ENCODE measurements around the gene SLC9B2. TPM values are rescaled to one million over a fixed set of nuclear protein-coding genes. Genes with fewer than 3 reads are reported as not detected.

Gene SLC9B2
- total RNA-seq, 1 experiment from 2014 or later = 28.0 TPM

DNA sequence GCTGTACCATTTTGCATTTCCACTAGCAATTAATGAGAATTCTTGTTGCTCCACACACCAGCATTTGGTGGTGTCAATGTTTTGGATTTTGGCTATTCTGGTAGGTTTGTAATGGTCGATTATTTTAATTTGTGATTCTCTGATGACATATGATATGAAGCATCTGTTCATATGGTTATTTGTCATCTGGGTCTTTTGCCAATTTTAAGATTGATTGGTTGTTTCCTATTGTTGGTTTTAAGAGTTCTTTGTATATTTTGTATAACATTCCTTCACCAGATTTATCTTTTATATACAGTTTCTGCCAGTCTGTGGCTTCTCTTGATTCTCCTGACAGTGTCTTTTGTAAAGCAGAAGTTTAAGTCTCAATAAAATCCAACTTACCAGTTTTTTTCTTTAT lies 41.6 kb upstream of the SLC9B2 start:
- H3K4me1 ChIP-seq (ENCODE audit: insufficient read depth, low read length, poor library complexity, severe bottlenecking) = no peaks in the 10 kb centered on the region
- TF ChIP-seq EZH2 (IDR thresholded peaks at IDR 0.05; ENCODE audit: borderline replicate concordance, low read depth, low read length, poor library complexity, severe bottlenecking) = no peak
- TF ChIP-seq, protein P1, sequence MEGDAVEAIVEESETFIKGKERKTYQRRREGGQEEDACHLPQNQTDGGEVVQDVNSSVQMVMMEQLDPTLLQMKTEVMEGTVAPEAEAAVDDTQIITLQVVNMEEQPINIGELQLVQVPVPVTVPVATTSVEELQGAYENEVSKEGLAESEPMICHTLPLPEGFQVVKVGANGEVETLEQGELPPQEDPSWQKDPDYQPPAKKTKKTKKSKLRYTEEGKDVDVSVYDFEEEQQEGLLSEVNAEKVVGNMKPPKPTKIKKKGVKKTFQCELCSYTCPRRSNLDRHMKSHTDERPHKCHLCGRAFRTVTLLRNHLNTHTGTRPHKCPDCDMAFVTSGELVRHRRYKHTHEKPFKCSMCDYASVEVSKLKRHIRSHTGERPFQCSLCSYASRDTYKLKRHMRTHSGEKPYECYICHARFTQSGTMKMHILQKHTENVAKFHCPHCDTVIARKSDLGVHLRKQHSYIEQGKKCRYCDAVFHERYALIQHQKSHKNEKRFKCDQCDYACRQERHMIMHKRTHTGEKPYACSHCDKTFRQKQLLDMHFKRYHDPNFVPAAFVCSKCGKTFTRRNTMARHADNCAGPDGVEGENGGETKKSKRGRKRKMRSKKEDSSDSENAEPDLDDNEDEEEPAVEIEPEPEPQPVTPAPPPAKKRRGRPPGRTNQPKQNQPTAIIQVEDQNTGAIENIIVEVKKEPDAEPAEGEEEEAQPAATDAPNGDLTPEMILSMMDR (conservative IDR thresholded peaks at IDR 0.05; ENCODE audit: low read depth, low read length) = no peak
- BruUV-seq (replicated peaks) = no TSS peak
- no peak overlapping the region for H3K27ac ChIP-seq (ENCODE audit: low read depth, low read length, poor library complexity, severe bottlenecking)
- no peaks in the 10 kb centered on the region for H3K27me3 ChIP-seq (replicated peaks; ENCODE audit: insufficient read depth, low read depth, low read length, poor library complexity)
- intact Hi-C loops (cut with micrococcal nuclease; ENCODE audit: unreplicated experiment) = no loop called here
- peaks cover 38% of the 10 kb centered on the region for H3K36me3 ChIP-seq (ENCODE audit: insufficient read depth, low read length, poor library complexity, severe bottlenecking)
- ChIA-PET POLR2A (ENCODE audit: low non-redundant PET) (no interaction called here), CTCF (no interaction called here)
- no peak overlapping the region for H3K4me3 ChIP-seq (ENCODE audit: low read depth, low read length, poor library complexity, severe bottlenecking)
- no peaks in the 10 kb centered on the region for H3K9me3 ChIP-seq (ENCODE audit: low read depth, low read length, poor library complexity, severe bottlenecking)
- no peak for DNase-seq (ENCODE audit: low spot score)

DNA sequence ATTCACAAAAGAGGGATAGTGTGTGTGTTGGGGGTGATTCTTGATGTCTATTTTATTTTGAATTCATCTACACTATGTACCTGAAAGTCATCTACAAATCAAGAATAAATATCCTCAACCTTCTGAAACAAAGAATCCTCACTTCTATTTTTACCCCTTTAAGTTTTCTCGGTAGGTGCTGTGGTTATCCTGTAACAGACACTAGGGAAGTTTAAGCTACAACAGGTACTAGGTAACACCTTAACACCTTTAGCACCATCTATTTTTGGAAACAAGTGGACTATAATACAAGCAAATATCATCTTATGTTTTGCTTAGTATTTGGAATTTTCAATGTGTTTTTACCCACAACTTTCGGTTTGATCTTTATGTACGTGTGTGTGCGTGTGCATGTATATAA lies 35.0 kb upstream of the SLC9B2 start:
- no peak for DNase-seq (ENCODE audit: low spot score)
- H3K27me3 ChIP-seq (replicated peaks; ENCODE audit: insufficient read depth, low read depth, low read length, poor library complexity) = no peaks in the 10 kb centered on the region
- ChIA-PET POLR2A (ENCODE audit: low non-redundant PET) (no interaction called here), CTCF (no interaction called here)
- no peak overlapping the region for H3K27ac ChIP-seq (ENCODE audit: low read depth, low read length, poor library complexity, severe bottlenecking)
- no peak overlapping the region for H3K4me3 ChIP-seq (ENCODE audit: low read depth, low read length, poor library complexity, severe bottlenecking)
- H3K36me3 ChIP-seq (ENCODE audit: insufficient read depth, low read length, poor library complexity, severe bottlenecking) = peaks cover 50% of the 10 kb centered on the region
- no peaks in the 10 kb centered on the region for H3K4me1 ChIP-seq (ENCODE audit: insufficient read depth, low read length, poor library complexity, severe bottlenecking)
- no peak for TF ChIP-seq EZH2 (IDR thresholded peaks at IDR 0.05; ENCODE audit: borderline replicate concordance, low read depth, low read length, poor library complexity, severe bottlenecking)
- TF ChIP-seq, protein P1 (conservative IDR thresholded peaks at IDR 0.05; ENCODE audit: low read depth, low read length) = no peak
- no TSS peak for BruUV-seq (replicated peaks)
- no peaks in the 10 kb centered on the region for H3K9me3 ChIP-seq (ENCODE audit: low read depth, low read length, poor library complexity, severe bottlenecking)
- intact Hi-C loops (cut with micrococcal nuclease; ENCODE audit: unreplicated experiment) = no loop called here

DNA sequence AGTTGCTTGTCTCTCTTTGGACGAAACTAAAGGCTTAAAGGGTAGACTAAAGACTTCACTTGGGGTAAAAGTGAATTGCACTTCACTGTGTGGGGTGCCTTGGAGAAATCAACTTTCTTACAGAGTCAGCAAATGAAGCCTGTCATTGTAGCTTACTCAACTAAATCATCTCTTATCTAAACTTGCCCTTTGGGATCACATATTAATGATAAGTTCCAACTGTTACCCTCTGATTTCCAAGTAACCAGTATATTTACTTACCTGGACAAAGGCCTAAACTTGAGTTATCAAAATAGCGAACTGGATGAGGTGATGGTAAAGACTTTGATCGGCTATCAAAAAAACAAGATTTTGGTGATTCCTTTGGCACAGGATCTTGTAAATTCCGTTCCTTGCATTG lies 32.0 kb upstream of the SLC9B2 start:
- Histone ChIP-seq H3K9me3 (ENCODE audit: low read depth, low read length, poor library complexity, severe bottlenecking) (no peaks in the 10 kb centered on the region), H3K27me3 (replicated peaks; ENCODE audit: insufficient read depth, low read depth, low read length, poor library complexity) (no peaks in the 10 kb centered on the region), H3K27ac (ENCODE audit: low read depth, low read length, poor library complexity, severe bottlenecking) (no peak overlapping the region), H3K4me3 (ENCODE audit: low read depth, low read length, poor library complexity, severe bottlenecking) (no peak overlapping the region), H3K4me1 (ENCODE audit: insufficient read depth, low read length, poor library complexity, severe bottlenecking) (no peaks in the 10 kb centered on the region), H3K36me3 (ENCODE audit: insufficient read depth, low read length, poor library complexity, severe bottlenecking) (peaks cover 41% of the 10 kb centered on the region)
- ChIA-PET POLR2A (ENCODE audit: low non-redundant PET) (no interaction called here), CTCF (no interaction called here)
- BruUV-seq (replicated peaks) = no TSS peak
- intact Hi-C loops (cut with micrococcal nuclease; ENCODE audit: unreplicated experiment) = no loop called here
- no peak for DNase-seq (ENCODE audit: low spot score)
- TF ChIP-seq, protein P1 (conservative IDR thresholded peaks at IDR 0.05; ENCODE audit: low read depth, low read length) = no peak
- TF ChIP-seq EZH2 (IDR thresholded peaks at IDR 0.05; ENCODE audit: borderline replicate concordance, low read depth, low read length, poor library complexity, severe bottlenecking) = no peak
